SJSA1 (cell line): ENCODE results near the gene SKI. TPM values are rescaled to one million over a fixed set of nuclear protein-coding genes. Genes with fewer than 3 reads are reported as not detected.
A peak's percentile ranks its signal among the peaks of the same experiment; 100 is the strongest.

Source experiments
- DNase-seq, 2 experiments: peaks; one replicate each; pipeline ENCODE4 v3.0.0-alpha.2; 2015 to 2020; ENCODE audit warnings: low spot score in 2 of 2, low read depth in 1 of 2
- H3K27ac ChIP-seq: fragments of 250-450 bp; sonication (Bioruptor Pico); 2 replicates; pipeline ENCODE4 v1.5.1; 2020; ENCODE audit warnings: mild to moderate bottlenecking, moderate library complexity
- H3K27me3 ChIP-seq: fragments of 250-450 bp; sonication (Bioruptor Pico); replicated peaks from 2 replicates; pipeline ENCODE4 v1.5.1; 2020; ENCODE audit warnings: mild to moderate bottlenecking, moderate library complexity
- H3K36me3 ChIP-seq: fragments of 250-450 bp; sonication (Bioruptor Pico); 2 replicates; pipeline ENCODE4 v1.5.1; 2020; ENCODE audit warnings: mild to moderate bottlenecking
- H3K4me1 ChIP-seq: fragments of 250-450 bp; sonication (Bioruptor Pico); replicated peaks from 2 replicates; pipeline ENCODE4 v1.6.1; 2021; ENCODE audit warnings: mild to moderate bottlenecking
- H3K4me3 ChIP-seq: fragments of 250-450 bp; sonication (Bioruptor Pico); 2 replicates; pipeline ENCODE4 v1.5.1; 2020; ENCODE audit warnings: mild to moderate bottlenecking
- H3K9me3 ChIP-seq: fragments of 250-450 bp; sonication (Bioruptor Pico); replicated peaks from 2 replicates; pipeline ENCODE4 v1.5.1; 2020; ENCODE audit warnings: mild to moderate bottlenecking
- total RNA-seq: library from RNA; depleted of rRNA; stranded (reverse); fragments of >200 nt; shearing (Covaris generic); gene quantifications from 2 replicates; pipeline ENCODE4 v1.2.3, GENCODE V29; 2014

Gene SKI
- total RNA-seq, 1 experiment from 2014 or later, result 9.6 TPM

DNA sequence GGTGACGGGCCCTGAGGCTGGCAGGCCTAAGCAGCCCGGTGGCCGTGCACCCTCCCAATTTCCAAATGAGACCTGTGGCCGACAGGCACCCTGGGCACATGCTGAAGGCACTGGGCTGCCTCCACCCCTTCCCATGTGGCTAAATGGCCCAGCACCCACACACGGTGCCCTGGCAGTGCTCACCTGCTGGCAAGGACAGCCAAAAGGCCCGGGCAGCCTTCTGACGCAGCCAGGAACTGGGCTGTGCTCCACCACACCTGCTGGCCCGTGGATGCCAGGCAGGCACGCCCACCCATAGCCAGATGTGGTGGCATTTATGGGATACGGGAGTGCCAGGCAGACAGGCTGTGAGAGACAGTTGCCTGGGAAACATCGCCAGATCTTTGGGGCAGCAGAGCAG lies 29.5 kb upstream of the SKI start:
- no peak overlapping the region for H3K4me3 ChIP-seq

DNA sequence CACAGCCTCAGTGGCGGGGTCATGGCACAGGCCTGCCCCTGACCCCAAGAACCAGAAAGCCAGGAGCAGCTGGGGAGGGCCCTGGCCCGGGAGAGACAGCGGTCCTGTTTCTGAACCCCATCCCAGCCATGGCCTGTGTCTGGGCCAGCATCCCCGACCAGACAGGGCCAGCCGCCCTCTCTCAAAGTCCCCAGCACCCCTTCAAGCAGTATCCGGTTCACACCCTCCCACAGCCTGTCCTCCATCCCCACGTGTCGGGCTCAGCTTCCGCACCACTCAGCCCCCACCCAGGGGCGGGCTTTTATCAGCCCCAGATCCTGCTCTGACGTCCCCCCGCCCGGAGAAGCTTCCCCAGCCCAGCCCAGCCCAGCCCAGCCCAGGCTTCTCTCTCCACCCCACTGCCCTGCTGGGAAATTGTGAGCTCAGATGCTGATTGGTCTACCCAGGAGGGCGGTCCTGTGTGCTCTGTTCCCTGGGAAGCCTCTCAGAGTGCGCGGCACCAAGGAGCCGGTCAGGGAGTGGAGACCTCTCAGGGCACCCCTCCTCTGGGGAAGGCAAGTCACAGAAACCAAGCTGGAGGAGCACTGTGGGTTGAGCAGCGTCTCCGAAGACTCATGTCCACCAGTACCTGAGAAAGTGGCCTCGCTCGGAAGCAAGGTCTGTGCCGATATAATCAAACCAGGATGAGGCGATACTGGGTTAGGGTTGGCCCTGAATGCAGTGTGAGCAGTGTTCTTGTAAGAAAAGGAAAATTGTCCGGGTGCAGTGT lies 28.9 kb upstream of the SKI start:
- H3K9me3 ChIP-seq, result no peaks in the 10 kb centered on the region
- H3K36me3 ChIP-seq, result no peaks in the 10 kb centered on the region
- H3K27me3 ChIP-seq, result no peaks in the 10 kb centered on the region
- H3K4me3 ChIP-seq, result peak overlapping the region; percentile 39
- H3K4me1 ChIP-seq, result peaks cover 26% of the 10 kb centered on the region
- peak; percentile 81 to 92 for DNase-seq
- H3K27ac ChIP-seq, result peak overlapping the region; percentile 35

More for the DNA sequence above, 29.5 kb upstream of the SKI start:
- peak overlapping the region; percentile 35 for H3K27ac ChIP-seq
- H3K9me3 ChIP-seq, result no peaks in the 10 kb centered on the region
- no peak for DNase-seq
- peaks cover 1% of the 10 kb centered on the region; the same call in 1 of the 2 replicates for H3K36me3 ChIP-seq
- H3K27me3 ChIP-seq, result no peaks in the 10 kb centered on the region
- H3K4me1 ChIP-seq, result peaks cover 28% of the 10 kb centered on the region

DNA sequence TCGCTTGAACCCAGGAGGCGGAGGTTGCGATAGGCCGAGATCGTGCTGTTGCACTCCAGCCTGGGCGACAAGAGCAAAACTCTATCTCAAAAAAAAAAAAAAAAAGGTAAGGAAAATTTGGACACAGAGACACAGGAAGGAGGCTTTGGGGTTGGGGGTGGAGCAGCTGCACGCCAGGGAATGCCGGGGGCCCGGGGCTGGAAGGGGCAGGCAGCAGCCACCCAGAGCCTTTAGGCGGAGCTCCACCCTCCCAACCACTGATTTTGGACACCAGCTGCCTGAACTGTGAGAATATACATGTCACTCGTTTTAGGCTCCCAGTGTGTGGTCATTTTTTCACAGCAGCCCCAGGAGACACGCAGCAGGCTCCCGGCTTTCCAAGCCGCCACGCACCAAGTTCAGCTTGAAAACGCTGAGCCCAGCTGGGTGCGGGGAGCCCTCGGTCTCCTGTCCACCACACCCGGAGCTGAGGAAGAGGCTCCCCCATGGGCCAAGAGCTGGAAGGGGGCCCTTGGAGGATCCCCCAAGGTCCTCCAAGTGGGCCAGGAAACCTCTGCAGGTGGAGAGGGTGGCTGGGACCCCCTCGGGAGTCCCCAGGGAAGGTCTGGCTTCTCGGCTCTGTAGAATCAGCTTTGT lies 27.7 kb upstream of the SKI start:
- peaks cover 27% of the 10 kb centered on the region for H3K4me1 ChIP-seq
- no peaks in the 10 kb centered on the region for H3K36me3 ChIP-seq
- H3K9me3 ChIP-seq, result no peaks in the 10 kb centered on the region
- DNase-seq, result no peak
- H3K4me3 ChIP-seq, result no peak overlapping the region
- no peaks in the 10 kb centered on the region for H3K27me3 ChIP-seq
- H3K27ac ChIP-seq, result no peak overlapping the region

DNA sequence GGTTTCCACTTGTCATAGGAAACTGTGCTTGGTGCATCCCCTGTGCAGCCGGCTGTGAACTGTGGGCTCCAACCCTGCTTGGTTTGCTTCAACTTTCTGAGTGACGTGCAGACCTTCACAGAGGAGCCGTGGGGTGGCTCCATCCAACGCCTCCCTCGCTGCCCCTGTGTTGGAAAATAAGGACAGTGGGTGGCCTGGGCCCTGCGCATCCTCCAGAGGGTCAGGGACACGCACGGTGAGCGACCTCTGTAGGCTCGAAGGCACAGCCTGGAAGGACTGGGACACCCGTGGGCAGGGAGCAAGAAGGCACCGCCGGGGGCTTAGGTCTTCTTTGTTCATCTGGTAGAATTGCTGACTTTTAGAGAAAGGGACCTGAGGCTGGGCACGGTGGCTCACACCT lies 27.1 kb upstream of the SKI start:
- DNase-seq, result no peak
- H3K27me3 ChIP-seq, result no peaks in the 10 kb centered on the region
- no peak overlapping the region for H3K27ac ChIP-seq
- no peaks in the 10 kb centered on the region for H3K36me3 ChIP-seq
- H3K9me3 ChIP-seq, result no peaks in the 10 kb centered on the region
- no peak overlapping the region for H3K4me3 ChIP-seq
- H3K4me1 ChIP-seq, result peaks cover 28% of the 10 kb centered on the region

DNA sequence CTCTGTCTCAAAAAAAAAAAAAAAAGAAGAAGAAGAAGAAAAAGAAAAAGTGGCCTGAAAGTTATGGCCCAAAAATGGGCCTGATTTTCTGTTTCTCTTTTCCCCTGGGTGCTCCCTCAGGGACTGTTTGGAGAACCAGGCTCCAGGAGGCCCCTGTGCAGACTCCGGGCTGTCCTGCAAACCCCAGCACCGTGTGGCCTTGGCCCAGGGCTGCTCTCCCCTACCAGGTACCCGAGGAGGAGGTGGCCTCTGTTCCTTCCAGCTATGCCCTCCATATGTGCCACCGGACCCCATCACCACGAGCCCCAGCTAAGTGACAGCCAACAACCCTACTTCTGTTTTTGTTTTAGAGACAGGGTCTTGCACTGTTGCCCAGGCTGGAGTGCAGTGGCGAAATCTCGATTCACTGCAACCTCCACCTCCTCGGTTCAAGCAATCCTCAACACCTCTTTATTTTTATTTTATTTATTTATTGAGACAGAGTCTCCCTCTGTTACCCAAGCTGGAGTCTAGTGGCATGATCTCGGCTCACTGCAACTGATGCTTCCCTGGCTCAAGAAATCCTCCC lies 26.0 kb upstream of the SKI start:
- Histone ChIP-seq H3K9me3 (no peaks in the 10 kb centered on the region), H3K36me3 (no peaks in the 10 kb centered on the region)

DNA sequence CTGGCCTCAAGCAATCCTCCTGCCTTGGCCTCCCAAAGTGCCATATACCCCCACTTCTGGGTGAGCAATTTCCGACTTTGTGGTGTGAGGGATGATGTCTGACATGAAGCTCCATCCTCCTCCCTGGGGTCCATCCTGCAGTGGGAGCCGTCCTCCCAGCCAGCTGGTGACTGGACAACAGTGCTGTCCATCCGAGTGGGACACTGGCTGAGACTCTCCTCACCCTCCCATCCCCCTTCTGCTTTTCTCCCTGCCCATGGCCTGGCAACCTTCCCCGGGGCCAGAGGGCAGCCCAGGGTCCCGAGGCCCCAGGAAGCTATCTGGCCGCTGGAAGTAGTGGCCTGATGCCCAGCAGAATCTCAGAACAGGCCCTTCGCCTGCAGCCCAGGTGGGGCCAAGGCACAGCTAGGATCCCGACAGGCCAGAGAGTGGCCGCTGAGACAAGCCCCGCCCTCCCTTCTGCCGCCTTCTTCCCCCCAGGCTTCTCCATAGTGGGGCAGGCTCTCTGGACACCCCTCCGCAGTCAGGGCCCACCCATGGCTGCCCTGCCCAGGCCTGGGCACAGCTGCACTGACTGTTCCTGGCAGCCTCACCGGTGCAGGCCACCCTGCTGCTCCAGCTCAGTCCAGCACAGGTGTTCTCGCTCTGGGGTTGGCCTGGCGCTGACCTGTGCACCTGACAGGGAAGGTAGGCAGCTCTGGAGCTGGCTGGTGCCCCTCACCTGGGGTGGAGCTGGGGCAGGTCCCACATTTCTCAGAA lies 25.1 kb upstream of the SKI start:
- Histone ChIP-seq H3K4me1 (peaks cover 37% of the 10 kb centered on the region), H3K27me3 (no peaks in the 10 kb centered on the region), H3K4me3 (no peak overlapping the region), H3K27ac (no peak overlapping the region), H3K9me3 (no peaks in the 10 kb centered on the region), H3K36me3 (no peaks in the 10 kb centered on the region)
- no peak for DNase-seq

More for the DNA sequence above, 26.0 kb upstream of the SKI start:
- H3K4me3 ChIP-seq, result no peak overlapping the region
- DNase-seq, result no peak
- no peaks in the 10 kb centered on the region for H3K27me3 ChIP-seq
- no peak overlapping the region for H3K27ac ChIP-seq
- peaks cover 28% of the 10 kb centered on the region for H3K4me1 ChIP-seq

DNA sequence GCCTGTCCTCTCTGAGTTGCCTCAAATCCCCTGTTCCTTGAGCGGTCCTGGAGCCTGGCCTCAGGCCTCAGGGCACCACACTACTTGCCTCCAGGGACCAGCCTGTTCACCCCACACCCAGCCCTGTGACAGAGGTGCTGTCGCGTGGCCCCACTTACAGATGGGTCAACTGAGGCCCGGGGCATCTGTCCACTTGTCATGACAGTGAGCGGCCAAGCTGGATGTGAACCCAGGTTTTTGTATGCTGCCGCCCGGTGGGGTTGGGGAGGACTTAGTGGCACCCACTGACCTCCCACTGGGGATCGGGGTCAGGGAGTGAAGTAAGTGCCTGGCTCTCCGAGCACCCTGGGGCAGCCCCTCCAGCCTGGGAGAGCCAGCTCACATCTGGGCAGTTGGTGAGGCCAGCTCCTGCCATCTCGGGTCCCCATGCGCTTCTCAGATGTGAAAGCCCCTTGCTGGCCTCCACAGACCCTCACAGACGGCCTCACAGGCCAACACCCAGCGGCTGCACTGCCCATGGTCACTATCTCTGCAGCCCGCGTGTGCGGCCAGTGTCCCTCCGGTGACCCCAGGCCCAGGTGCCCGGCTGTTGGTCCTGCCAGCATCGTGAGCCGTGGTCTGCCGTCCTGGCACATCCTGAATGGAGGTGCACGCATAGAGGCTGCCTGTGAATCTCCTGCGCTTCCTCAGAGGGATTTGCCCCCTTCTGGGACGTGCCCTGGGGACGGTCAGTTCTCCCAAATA lies 24.3 kb upstream of the SKI start:
- Histone ChIP-seq H3K27me3 (no peaks in the 10 kb centered on the region), H3K27ac (no peak overlapping the region), H3K9me3 (no peaks in the 10 kb centered on the region), H3K4me3 (no peak overlapping the region; the same call in 1 of the 2 replicates), H3K4me1 (peaks cover 42% of the 10 kb centered on the region), H3K36me3 (no peaks in the 10 kb centered on the region)
- no peak for DNase-seq

DNA sequence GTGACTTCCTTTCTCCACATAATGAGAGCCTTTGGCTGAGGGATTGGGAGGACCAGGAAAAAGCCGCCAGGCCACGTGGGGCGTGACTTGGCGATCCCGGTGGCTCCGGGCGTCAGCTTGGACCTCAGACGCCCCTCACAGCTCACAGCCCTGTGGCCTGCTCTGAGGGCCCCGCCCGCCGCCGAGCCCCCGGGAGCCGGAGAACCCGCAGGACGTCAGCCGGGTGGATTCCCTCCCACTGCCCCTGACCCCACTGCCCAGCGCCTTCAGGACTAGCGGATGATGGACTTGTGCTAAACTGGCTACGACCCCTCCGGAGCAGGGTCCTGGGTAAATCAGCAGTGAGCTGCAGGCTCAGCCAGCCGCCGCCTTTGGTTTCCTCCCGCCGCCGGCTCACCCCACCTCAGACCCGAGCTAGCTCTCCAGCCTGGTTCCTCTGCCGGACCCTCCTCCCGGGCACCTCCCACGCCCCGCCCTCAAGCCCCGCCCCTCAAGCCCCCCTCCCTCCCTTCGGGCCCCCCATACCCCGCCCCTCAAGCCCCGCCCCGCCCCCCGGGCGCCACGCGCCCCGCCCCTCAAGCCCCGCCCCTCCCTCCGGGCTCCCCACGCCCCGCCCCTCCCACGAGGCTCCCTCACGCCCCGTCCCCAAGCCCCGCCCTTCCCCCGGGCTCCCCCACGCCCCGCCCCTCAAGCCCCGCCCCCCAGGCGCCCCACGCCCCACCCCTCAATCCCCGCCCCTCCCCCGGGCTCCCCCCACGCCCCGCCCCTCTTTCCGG lies 23.5 kb upstream of the SKI start:
- Histone ChIP-seq H3K27ac (no peak overlapping the region), H3K4me1 (peaks cover 37% of the 10 kb centered on the region), H3K9me3 (no peaks in the 10 kb centered on the region), H3K4me3 (peak overlapping the region; percentile 34), H3K27me3 (no peaks in the 10 kb centered on the region), H3K36me3 (no peaks in the 10 kb centered on the region)
- peak in 1 of 2 experiments; percentile 58 for DNase-seq

DNA sequence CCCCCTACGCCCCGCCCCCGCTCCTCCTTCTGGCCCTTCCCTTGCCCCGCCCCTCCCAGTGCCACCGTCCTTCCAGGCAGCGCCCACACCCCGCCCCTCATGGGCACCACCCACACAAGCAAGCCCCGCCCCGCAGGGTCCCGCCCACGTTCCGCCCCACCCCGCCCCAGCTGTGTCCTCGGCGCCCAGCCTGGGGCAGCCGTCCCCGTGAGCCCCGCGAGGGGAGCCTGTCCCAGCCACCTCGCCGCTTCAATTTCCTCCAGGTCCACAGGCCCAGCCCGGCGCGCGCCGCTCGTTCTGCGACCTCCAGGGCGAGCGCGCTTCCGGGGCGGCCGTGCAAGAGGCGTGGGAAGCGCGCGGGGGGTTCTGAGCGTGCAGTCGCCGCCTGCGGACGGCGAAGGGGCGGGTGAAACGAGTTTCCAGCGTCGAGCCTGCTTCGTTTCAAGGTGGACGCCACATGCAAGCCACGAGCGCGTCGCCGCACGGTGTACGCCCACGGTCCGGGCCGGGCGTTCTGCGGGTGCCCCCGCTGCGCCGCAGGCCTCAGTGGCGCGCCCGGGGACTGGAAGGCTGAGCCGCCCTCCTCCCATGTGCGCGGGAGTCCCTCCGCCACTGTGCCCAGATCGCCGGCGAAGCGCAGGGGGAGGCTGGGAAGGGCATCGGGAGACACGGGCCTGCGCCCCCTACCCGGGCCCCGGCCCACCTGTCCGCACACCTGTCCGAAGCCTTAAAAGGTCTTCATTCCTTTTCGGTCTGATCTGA lies 22.7 kb upstream of the SKI start:
- peaks cover 32% of the 10 kb centered on the region for H3K4me1 ChIP-seq
- no peaks in the 10 kb centered on the region for H3K36me3 ChIP-seq
- H3K4me3 ChIP-seq, result peak overlapping the region; percentile 40
- no peaks in the 10 kb centered on the region for H3K27me3 ChIP-seq
- peak overlapping the region; percentile 56 for H3K27ac ChIP-seq
- peak; percentile 68 to 98 for DNase-seq
- no peaks in the 10 kb centered on the region for H3K9me3 ChIP-seq

DNA sequence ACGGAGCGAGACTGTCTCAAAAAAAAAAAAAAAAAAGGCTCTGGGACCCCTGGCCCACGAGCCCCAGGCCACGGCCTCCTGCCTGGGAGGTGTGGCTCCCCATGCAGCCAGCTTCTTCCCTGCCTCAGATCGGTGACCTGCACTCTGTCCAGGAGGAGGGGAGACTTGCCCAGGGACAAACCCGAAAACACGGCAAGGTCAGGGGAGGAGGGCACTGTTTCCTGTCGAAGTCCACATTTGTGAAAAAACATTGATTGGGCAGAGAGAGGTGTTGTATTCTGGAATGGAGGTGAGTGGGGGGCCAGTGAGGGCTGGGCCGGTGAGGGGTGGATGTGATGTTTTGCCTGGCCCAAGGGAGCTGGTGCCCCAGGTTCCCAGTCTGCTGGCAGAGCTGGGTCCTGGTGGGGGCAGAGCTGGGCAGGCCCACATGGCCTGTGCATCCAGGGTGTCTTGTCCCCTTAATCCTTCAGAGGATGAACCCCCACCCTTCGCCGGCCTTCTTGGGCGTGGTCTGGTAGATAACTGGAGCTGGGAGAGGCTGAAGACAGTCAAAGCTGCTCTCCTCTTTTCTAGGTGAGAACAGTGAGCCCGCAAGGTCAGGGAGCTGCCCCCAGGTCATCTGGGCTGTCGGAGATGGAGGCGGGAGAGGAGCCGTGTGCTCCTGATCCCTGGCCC lies 21.2 kb upstream of the SKI start:
- peaks cover 33% of the 10 kb centered on the region for H3K4me1 ChIP-seq
- no peak overlapping the region for H3K27ac ChIP-seq
- no peak for DNase-seq
- H3K4me3 ChIP-seq, result no peak overlapping the region
- no peaks in the 10 kb centered on the region for H3K36me3 ChIP-seq
- no peaks in the 10 kb centered on the region for H3K27me3 ChIP-seq
- no peaks in the 10 kb centered on the region for H3K9me3 ChIP-seq

DNA sequence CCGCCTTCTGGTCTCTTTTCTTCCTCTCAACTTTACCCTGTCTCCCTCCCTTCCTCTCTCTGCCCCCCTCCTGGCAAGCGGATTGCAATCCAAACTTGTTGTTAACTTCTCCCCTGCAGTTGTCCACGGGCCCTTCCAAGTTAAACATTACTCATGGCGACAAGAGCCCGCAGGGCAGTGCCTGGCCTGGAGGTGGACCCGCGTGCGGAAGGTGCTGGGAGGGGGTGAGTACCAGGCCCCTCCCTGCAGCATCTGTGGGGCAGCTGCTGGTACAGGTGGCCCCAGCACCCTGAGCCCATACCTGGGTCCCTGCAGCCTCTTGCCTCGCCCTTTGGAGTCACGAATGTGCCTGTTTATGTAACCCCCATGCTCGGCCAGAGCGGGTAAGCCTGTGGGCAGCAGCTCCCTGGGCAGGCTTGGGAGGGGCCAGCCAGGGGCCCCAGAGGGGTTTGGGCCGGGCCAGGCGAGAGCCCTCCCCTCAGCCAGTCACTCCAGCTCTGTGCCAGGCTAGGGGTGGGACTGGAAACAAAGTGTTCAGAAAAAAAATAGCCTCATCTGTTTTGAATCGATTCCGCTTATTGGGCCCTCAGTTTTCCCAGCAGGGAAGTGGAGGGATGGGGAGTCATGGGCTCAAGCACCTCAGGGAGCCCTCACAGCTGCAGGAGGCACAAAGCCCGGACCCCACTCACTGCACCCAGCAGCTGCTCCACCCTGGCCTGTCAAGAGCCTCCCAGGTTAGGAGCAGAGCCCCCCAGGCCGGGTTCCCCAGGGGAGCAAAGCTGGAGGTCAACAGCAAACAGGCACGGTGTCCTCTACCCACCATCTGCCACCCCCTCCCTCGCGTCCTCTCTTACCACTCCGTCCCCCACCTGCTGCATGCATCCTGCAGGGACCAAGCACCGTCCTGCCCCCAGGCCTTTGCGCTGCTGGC lies 19.5 kb upstream of the SKI start:
- no peaks in the 10 kb centered on the region for H3K36me3 ChIP-seq
- H3K27ac ChIP-seq, result peak overlapping the region; percentile 33; the same call in 1 of the 2 replicates
- no peak overlapping the region for H3K4me3 ChIP-seq
- peak; percentile 84 for DNase-seq
- H3K27me3 ChIP-seq, result no peaks in the 10 kb centered on the region
- no peaks in the 10 kb centered on the region for H3K9me3 ChIP-seq
- H3K4me1 ChIP-seq, result peaks cover 50% of the 10 kb centered on the region
